ENCODE results near the gene RPL10A.

GRCh38 chr6:35473075-35473849 is 5.1 kb downstream of the RPL10A start:
- TF ChIP-seq CTCF (IDR thresholded peaks at IDR 0.05) (no peak), POLR2A (IDR thresholded peaks at IDR 0.05) (no peak)
